Measurements from ENCODE around the gene PTPN12.

GRCh38 chr7:77549106-77549870 is 12.2 kb downstream of the PTPN12 start:
- TF ChIP-seq, protein P1, sequence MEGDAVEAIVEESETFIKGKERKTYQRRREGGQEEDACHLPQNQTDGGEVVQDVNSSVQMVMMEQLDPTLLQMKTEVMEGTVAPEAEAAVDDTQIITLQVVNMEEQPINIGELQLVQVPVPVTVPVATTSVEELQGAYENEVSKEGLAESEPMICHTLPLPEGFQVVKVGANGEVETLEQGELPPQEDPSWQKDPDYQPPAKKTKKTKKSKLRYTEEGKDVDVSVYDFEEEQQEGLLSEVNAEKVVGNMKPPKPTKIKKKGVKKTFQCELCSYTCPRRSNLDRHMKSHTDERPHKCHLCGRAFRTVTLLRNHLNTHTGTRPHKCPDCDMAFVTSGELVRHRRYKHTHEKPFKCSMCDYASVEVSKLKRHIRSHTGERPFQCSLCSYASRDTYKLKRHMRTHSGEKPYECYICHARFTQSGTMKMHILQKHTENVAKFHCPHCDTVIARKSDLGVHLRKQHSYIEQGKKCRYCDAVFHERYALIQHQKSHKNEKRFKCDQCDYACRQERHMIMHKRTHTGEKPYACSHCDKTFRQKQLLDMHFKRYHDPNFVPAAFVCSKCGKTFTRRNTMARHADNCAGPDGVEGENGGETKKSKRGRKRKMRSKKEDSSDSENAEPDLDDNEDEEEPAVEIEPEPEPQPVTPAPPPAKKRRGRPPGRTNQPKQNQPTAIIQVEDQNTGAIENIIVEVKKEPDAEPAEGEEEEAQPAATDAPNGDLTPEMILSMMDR (IDR thresholded peaks at IDR 0.05), result no peak
- no peak for TF ChIP-seq POLR2AphosphoS5 (IDR thresholded peaks at IDR 0.05; ENCODE audit: low read depth, low read length)

All from Panc1 (cell line).